ENCODE data around the gene LONP2.
"Not testable (repeated sequence)": the region's sequence is repeated elsewhere in the genome, so short reads cannot be mapped to it uniquely, and the experiment has no call there.

Gene LONP2

DNA sequence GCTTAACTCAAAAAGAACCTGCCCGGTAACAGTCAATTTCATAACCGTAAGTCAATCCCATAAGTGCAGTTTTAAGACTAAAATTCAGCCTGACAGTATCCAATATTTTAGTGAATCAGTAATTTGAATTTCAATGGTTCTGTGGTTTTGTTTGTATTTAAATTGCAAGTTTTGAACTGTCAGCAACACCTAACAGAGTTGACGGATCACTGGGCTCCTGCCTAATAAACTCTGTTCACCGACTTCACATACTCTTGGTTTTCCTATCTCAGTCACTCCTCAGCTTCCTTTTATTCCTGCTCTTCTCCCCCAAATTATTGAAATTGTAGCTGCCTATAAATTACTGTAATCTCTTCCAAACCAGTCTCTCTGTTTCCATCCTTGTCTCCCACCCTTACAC is 128.6 kb downstream of the LONP2 start:
- DNase-seq = no peak

DNA sequence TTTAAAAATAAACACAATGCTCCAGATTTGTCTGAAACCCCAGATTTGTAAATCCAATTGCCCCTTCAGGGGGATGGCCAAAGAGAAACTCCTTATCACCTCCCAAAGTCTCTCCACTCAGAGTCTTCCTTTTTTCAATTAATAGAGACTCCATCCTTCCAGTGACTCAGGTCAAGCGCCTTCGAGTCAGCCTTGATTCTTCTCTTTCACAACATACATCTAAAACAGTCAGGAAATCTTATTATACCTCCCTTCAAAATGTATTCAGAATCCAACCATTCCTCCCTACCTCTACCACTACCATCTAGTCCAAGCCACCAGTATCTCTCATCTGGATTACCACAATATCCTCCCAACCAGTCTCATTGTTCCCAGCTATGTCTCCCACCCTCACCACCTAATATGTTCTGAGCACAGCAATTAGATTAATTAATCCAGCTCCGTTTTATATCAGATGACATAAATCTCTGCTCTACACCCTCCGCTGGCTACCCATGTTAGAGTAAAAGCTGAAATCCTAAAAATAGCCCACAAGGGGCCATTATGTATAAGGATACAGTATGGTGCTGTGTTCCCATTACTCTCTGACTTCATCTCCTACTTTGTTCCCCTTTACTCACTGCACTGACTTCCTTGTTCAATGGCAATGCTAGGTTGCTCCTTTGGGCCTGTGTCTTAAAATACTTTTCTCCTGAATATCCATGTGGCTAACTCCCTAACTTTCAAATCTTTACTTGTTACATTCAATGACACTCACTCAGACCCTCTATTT is 129.3 kb downstream of the LONP2 start:
- no peak for DNase-seq

DNA sequence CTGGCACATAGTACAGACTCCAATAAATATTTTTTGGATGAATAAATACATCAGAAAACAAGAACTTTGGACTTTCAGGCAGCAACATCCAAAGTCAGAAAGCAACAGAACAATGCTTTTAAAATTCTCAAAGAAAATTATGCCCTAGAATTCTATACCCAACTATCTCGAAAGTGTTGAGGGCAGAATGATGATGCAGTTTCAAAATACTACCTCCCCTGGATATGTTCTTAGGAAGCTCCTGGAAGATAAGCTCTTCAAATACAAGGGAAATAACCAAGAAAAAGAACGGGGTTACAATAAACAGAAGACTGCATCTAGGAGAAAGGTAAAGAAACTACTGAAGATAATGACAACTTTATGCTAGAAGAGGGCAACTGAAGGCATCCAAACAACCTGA is 130.2 kb downstream of the LONP2 start:
- no peak for DNase-seq

DNA sequence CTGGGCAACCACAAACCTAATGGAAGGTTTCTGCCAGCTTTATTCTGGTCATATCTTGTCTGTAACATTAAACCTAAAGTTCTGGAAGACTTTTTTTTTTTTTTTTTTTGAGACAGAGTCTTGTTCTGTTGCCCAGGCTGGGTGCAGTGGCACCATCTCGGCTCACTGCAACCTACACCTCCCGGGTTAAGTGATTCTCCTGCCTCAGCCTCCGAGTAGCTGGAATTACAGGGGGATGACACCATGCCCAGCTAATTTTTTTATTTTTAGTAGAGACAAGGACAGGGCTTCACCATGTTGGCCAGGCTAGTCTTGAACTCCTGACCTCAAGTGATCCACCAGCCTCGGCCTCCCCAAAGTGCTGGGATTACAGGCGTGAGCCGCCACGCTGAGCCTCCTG is 133.2 kb downstream of the LONP2 start:
- DNase-seq = not testable (repeated sequence)

DNA sequence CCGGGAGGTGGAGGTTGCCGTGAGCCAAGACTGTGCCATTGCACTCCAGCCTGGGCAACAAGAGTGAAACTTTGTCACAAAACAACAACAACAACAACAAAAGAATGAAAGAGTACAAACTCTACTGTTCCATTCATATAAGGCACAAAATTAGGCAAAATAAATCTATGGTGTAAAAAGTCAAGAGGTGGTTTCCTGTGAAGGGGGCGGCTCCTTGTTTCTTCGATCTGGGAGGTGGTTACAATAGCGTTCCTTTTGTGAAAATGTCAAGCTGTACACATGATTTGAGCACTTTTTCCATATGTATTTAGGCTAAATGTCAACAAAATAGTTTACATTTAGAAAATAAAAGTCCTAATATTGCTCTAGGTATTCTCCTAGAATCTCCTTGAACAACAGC is 134.2 kb downstream of the LONP2 start:
- no peak for DNase-seq

DNA sequence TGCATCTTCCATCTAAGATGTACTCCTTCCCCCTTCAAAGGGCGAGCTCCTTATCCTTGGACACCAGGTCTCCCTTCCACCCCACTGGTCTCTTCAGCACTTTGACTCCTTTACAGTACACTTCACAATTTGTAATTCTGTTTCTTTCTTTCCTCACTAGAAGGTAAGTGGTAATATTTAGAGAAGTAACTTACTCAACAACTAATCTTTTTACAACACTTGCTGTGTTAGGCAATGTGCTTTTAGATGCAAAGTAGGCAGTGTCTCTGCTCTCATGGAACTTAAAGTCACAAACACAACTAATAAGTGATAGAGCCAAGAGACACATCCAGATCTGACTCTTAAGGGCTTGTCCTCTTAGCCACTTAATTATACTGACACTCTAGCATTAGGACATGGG is 134.7 kb downstream of the LONP2 start:
- DNase-seq = peak; percentile 77

DNA sequence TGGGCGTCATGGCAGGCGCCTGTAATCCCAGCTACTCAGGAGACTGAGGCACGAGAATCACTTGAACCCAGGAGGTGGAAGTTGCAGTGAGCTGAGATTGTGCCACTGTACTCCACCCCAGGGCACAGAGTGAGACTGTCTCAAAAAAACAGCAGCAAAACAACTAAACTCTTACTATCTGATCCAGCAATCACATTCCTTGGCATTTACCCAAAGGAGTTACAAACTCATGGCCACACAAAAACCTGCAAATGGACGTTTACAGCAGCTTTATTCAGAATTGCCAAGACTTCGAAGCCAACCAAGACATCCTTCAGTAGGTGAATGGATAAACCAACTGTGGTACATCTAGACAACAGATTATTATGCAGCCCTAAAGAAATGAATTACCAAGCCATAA is 137.1 kb downstream of the LONP2 start:
- no peak for DNase-seq

DNA sequence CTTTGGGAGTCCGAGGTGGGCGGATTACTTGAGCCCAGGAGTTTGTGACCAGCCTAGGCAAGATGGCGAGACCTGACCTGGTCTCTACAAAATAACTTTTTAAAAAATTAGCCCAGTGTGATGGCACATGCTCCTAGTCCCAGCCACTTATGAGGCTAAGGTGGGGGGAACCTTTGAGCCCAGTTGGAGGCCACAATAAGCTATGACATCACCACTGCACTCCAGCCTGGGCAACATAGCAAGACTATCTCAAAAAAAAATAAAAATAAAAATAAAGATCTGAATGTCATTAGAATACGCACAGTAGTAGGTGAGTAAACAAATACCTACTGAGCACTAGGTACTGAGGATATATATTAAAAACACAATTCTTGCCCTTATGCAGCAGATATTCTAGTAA is 138.0 kb downstream of the LONP2 start:
- no peak for DNase-seq

DNA sequence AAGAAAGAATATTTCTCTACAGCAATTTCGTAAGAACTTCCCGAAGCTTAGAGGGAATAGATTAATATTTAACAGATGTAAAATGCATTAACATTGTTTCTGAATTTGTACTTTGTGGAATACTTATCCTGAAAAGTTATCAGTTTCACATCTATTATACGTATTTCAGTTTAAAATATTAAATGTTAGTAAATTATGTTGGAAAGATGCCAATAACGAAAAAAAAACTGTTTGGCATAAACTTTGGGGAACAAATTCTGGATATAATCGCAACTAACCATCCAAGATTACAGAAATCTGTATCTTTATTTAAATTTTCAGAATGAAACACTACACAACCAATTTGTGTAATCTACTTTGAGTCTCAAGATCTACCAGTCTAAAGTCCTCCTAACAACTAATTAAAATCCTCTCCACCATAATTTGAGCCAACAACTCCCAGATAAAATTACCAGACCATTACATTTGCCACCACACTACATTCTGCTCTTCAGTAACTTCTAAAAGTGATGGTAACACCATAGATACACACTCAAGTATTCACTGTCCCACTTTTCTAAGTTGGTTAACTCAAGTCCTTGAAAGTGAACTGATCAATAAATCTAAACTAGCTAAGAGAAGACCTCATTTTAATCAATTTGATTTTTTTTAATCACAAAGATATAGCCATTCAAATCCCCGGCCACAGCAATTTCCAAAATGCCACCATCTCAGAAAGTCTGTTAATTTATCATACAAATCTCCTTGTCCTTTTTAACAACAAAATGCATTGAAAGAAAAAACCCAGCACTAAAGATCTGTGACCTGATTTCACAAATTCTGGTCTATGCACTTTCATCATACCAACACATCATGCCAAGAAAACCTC is 139.1 kb downstream of the LONP2 start:
- no peak for DNase-seq

DNA sequence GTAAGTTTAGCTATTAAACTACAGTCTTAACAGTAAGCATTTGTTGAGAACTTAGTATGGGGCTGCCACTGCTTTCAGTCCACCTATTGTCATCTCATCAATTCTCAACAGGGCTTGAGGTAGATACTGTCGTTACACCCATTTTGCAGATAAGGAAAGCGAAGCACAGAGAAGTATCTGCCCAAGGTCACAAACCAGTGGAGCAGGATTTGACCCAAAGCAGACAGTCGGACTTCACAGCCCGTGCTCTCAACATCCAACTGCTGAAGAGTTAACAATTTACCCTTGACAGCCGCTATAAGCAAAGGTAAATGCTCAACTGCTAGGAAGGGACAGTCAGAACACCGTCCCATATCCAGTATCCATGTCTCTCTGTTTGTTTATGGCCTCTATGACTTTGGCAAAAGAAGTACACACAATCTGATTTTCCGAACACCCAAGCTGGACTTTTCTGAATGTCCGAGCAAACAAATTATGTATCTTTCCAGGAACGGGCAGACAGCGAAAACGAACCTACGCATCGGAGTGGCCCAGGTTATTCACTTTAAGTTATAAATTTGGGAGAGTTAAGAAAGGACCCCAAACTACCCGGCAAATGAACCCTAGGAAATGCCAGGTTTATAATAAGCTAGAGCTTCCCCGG is 139.9 kb downstream of the LONP2 start:
- peak; percentile 47 for DNase-seq

DNA sequence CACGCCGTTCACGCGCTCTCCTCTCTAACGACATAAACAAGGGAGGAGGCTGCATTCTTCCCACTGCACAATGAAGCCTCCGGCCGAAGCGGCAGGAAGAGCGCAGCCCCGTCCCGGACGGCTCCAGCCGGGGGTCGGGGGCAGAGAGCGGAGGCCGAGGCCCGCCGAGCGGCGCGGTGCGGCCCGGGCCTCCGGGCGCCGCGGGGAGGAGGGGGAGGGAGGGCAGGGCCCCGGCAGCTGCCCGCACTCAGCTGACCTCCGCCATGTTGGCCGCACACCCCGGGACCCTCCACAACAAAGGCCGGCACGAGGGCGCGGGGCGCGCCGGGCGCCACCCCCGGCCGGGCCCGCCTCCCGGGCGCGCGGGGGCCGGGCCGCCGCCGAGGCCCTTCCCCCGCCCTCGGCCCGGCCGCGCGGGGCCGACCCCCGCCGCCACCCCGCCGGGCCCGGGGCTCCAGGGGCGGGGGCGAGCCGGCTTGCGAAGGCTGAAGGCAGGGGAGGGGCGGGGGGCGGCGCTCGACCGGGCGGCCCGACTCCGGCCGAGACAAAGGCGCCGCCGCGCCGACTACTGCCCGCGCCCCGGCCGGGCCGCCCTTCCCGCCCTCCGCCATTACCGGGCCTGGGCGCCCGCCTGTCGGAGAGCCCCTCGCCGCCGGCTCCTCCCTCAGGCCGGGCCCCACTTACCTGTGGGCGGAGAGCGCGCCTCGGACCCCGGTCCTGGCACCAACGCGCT is 140.6 kb downstream of the LONP2 start:
- peak; percentile 72 for DNase-seq

DNA sequence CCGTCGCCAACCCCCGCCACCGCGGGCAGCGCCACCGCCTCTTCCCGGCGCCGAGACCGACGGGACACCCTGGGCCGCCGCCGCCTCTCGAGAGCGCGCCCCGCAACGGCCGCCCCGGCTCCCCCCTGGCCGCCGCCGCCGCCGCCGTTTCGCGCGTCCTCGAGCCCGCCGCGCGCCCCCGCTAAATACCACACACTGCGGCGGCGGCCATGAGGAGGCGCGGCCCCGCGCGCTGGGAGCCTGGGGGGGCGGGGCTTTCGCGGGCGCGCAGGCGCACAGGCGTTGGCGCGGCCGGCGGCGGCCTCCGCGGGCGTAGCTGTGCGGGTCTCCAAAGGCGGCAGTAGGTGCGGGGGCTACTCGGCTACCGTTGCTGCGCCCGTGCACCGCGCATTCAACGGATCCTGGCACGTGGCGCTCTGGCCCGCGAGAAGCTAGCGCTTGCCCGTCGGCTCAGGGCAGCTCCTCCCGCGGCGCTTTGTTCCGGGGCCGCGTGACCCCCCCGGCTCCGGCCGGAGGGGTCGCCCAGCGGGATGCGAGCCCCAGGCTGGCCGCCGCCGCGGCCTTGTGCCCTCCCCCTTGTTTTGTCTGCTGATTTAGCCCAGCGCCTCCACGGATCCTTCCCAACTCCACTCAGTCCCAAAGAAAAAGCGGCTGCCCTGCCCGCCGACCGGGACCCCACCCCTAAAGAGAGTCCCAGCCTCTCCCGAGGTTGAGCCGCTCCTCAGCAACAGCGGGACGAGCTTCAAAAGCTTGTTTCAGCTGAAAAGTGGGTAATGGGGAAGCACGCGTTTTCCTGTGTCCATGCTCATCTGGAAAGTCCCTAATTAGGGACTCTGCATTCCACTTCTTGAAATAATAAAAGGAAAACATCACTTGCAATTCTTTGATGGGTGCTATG is 141.4 kb downstream of the LONP2 start, which contains the start of gene SIAH1:
Gene SIAH1 (minus strand): TSS at position 161 of the 898 bp plus-strand sequence. CDS start 22,985 bp downstream, outside the sequence.
- DNase-seq = peak; percentile 93

DNA sequence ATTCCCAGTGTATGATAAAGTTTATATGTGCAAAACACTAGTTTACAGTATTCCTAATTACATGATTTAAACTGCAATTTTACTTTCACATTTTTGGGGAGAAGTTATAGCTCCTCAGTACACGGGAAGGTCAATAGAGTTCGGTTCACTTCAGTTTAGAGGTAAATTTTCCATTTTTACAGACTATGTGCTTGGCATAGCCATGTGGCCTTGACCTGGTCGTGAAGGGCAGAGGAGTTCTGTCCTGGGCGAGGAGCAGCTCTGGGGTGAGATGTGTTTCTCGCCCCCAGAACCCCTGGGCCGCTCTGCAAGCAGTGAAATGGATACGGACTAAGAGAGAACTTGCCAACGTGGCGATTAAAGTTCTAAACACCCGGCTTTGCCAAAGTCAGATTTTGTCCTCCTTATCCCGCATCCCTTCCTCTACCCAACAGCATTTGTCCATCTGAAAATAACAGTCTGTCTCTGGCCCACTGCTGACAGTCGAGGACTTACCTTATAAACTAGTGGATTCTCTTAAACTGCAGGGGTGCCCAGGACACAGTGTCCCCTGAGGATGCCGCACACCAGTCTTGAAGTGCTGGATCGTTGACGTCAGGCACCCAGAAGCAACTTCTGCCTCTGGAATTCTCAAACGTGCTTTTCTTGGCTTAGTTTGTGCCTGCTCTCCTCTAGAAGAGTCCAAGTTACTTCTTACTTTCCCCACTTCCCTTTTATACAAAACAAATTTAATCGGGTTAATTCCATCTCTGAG is 142.6 kb downstream of the LONP2 start:
- no peak for DNase-seq

DNA sequence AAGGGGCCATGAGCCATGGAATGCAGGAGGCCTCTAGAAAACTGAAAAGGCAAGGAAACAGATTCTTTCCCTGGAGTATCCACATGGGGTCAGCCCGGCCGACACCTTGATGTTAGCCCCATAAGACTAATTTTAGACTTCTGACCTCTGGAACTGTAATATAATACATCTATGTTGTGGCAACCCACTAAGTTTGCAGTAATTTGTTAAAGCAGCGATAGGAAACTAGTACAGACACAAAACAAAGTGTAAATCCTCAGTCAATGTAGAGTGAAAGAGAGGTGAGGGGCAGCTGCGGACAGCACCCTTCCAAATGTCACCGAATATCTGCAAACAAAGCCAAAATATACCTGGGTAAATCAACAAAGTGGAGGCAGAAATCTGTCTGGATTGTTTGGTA is 148.3 kb downstream of the LONP2 start:
- no peak for DNase-seq

DNA sequence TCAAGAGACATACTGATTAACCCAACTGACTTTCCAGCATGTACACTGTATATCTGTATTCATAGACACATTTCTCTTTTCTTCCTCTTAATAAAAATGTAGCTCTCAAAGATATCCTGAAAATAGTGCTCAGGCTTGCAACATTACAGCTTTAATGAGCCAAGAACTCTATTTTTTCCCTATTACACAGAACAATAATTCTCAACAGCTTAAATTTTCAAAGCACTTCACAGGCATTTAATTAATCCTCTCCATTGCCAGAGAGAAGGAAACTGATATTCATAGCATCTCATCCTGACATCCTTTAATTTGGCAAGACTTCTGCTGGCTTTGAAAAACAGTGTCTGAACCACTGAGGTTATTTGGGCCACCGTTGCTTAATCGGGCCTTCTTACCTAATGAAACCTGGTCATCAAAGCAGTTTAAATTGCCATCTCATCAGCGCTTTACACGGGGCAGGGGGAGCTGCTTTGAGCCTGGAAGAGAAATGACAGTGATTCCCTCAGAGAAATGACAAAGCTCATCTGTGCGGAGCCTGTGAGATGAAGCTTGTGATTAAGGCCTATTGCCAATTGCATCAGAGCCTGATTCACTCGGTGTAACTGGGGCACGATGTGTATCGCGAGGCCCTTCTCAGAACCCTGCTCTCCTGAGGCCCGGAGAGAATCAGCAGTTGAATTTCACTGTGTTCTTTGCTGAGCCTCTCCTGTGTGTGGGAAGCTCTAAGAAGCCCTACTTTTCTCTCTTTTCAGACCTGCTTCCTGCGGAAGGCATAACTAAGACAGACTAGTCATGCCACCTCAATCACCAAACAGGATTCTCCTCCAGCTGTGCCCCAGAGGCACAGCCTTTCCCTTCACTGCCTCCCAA is 149.6 kb downstream of the LONP2 start:
- DNase-seq = peak; percentile 50

DNA sequence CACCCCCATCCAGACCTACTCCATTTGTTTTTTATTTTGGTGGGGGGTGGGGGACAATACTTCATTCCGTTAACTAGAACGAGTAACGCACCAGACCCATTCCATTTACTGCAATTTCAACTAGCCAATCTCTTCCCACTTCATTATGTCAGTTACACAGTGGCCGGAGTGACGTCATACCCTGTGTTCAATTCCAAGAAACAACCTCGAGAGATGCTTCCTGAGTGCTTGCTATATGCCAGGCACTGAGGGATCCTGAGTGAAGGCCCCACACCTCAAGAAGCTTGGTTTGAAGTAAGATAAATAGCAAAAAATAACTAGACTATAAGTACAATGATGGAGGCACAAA is 150.2 kb downstream of the LONP2 start:
- DNase-seq = no peak

DNA sequence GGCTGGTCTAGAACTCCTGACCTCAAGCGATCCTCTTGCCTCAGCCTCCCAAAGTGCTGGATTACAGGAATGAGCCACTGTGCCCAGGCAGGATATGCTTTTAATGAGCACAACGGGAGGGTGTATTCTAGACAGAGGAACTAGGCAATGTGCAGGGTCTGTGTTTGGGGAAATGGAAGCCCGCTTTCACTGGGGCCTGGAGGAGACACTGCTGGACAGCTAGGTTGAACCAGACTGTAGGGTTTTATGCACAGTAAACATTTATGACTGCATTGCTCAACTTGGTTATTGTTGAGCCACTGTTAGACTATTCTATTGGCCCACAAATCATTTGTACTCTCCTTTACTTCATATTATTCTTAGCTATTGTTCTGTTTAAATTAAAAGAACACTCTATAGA is 151.3 kb downstream of the LONP2 start:
- no peak for DNase-seq

DNA sequence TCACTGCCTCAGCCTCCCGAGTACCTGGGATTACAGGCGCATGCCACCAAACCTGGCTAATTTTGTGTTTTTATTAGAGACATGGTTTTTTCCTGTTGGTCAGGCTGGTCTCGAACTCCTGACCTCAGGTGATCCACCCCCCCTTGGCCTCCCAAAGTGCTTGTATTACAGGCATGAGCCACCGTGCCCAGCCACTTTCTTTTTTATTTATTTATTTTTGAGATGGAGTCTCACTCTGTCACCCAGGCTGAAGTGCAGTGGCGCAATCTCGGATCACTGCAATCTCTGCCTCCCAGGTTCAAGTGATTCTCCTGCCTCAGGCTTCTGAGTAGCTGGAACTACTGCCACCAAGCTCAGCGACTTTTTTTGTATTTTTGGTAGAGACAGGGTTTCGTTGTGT is 158.4 kb downstream of the LONP2 start:
- not testable (repeated sequence) for DNase-seq

DNA sequence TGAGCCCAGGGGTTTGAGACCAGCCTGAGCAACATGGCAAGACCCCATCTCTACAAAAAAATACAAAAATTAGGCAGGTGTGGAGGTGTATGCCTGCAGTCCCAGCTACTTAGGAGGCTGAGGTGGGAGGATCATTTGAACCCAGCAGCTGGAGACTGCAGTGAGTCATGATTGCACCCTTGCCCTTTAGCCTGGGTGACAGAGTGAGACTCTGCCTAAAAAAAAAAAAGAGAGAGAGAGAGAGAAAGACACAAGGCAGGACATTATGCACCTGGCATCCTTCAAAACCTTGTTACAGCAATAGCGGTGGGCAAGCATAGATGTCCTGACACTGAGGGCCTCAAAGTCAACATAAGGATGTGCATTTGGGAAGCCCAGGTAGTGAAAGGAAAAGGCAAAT is 161.1 kb downstream of the LONP2 start:
- no peak for DNase-seq

DNA sequence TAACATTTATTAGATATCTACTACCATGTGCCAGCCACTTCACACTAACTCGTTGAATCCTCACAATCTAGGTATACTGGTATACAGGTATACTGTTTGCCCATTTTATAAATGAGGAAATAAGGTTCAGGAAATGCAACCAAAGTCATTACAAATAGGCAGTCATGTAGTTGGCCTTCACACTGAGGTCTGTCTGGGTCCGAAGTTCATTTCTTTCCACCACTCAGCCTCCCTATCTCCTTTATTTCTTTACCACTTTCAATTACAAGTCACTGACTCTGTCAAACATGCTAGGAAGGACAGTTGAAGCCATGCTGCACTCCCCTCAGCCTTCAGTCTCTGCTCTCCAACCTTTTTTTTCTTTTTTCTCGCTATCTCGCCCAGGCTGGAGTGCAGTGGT is 161.8 kb downstream of the LONP2 start:
- DNase-seq = no peak
